Measurements from ENCODE around the gene EFHC1.

GRCh38 chr6:52530351-52530750 lies 110.2 kb downstream of the EFHC1 start:
- TF ChIP-seq CTCF (IDR thresholded peaks at IDR 0.05; ENCODE audit: low read depth, low read length) (no peak), MYC (IDR thresholded peaks at IDR 0.05; ENCODE audit: low read depth, low read length) (no peak), POLR2A (IDR thresholded peaks at IDR 0.05; ENCODE audit: extremely low read depth, insufficient read length) (no peak), MAX (IDR thresholded peaks at IDR 0.05; ENCODE audit: low read depth, low read length) (no peak)

Data from NB4 (cell line).